GM19025 (cell line): ENCODE data around the gene NPFFR1.

Experiments used
- ATAC-seq: cut with Tn5 transposase; IDR thresholded peaks from one replicate; pipeline ENCODE4 v1.9.1; 2021; ENCODE audit warnings: mild to moderate bottlenecking, low read depth, moderate library complexity; ENCODE audit not compliant: unreplicated experiment

The NPFFR1 gene

GRCh38 chr10:70315815-70316214, 32.0 kb upstream of the NPFFR1 start:
- ATAC-seq, result no peak

DNA sequence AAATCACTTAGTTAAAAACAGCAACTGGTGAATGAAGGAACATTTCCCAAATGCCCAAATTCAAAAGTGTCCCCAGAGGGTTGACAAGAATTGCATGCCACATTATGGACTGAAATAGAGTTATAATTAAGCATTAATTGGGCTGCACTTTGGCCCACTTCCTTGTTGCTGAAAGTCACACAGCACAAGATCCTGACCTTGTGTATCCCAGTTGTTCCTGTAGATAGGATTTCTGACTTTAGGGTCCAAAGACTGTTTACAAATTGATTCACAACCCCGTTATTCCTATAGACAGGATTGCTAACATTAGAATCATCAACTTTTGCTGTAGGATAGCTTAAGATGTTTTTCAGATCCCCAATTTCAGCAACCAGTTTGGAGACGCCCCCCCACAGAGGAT, 31.5 kb upstream of the NPFFR1 start:
- ATAC-seq, result no peak

- ATAC-seq, result no peak
Measured at GRCh38 chr10:70312972-70313371, 29.2 kb upstream of the NPFFR1 start.

DNA sequence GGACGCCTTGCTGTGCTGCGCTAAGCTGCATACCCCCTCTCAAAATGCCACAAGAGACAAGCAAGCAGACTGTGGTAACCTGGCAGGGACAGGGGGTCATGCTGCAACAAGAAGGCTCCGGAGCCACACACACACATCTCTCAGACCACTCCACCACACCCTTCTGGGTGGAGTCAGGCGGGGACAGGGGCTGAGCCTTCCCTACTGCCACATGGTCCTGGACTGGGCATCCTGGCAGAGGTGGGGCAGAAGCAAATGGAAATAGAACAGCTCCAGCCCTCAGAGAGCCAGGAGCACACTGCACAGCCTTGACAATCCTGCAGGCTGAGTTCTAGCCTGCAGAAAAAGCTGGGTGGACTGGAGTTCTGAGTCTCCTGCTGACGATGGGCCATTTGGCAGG, 28.4 kb upstream of the NPFFR1 start:
- no peak for ATAC-seq

DNA sequence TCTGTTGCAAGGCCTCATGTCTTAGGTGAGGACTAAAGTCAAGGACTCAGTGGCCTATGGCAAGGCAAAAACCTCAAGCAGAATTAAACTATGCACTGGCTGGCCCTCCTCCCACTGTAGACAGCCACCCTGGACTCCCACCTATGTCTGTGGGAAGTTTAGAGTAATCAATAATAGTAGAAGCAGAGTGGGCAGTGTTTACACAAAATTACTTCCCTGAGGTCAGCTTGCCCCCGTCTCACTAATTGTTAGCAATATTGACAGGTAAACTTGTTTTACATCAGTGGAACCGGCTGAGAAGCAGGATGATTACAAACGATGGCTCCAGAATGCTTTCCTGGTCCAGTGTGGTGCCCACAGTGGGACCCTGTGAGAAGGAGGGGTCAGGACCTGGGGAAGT, 27.9 kb upstream of the NPFFR1 start:
- no peak for ATAC-seq

DNA sequence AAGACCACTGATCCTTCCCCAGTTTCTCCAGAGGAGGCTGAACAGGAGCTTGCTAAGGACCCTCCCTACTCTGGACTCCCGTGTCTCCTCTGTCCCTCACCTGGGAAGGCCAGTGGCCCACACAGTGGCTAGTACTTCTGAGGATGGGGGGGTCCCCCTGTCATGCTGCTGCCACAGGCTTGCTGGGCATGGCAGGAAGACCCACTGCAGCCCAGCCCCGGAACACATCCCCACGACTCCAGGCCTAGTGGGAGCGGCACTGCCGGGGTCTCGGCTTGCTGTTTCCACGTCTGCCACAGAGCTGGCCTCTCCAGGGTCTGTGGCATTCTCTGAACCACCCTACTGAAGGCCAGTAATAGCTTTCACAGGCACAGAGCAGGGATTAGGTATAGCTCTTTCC, 25.9 kb upstream of the NPFFR1 start:
- ATAC-seq, result no peak

DNA sequence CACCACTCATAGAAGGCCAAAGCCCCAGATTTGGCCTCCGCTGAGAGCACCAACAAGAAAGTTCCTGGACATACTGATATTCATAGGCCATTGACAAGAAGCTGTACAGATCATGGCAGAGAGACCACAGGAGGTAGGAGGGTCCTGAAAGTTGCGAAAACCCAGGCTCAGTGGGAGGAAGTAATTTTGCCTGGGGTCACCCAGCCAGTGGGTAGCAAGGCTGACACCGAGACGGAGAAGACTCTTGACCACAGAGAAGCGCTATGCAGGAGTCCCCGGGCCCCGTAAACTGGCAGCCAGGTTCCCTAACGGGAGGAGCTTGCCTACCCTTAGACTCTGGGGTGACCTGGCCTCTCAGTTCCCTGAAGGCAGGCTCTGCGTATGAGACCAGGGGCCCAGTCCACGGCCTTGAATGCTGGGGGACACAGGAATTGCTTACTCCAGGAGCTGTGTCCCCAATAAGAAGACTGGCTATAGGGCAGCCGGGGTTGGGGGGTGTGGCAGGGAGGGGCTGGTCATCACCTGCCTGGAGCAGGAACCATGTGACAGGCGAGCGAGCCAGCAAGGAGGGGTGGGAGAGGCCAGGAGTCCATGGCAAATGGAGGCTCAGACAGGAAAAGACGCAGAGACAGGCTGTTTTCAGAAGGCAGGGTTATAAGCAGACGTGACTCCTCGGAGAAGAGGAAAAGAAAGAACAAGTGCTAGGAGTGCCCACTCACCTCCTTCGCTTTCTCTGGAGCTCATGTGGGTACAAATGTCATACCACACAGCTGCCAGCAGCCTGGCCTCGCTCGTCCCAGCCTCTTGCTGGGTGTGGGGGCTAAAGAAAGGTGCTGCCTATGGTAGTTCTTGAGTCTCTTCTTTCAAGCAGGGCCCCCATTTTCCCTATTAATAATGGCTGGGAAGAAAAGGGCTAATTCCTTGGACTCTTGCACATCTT, 24.6 kb upstream of the NPFFR1 start:
- no peak for ATAC-seq

- ATAC-seq, result no peak
Measured at GRCh38 chr10:70306886-70307520, 23.2 kb upstream of the NPFFR1 start.

DNA sequence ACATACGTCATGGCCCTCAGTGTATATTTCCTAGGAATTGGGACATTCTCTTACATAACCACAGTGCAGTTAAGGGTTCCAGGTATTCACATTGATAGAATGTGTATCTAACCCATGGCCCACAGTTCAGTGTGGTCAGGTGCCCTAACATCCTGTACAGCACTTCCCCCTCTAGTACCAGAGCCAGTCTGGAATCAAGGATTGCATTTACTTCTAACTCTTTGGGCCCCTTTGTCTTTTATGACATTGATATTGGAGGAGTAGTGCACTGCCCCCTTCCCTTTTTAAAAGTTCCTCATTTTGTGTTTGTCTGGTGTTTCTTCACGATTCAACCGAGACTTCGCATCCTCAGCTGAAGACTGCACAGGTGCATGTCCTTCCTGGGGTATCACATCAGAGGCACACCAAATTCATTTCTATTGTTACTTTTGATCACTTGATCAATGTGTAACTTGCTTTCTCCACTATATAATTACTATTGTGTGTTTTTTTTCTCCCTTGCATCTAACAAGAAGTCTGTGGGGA, 22.4 kb upstream of the NPFFR1 start:
- ATAC-seq, result no peak

GRCh38 chr10:70303730-70304129, 19.9 kb upstream of the NPFFR1 start:
- no peak for ATAC-seq

DNA sequence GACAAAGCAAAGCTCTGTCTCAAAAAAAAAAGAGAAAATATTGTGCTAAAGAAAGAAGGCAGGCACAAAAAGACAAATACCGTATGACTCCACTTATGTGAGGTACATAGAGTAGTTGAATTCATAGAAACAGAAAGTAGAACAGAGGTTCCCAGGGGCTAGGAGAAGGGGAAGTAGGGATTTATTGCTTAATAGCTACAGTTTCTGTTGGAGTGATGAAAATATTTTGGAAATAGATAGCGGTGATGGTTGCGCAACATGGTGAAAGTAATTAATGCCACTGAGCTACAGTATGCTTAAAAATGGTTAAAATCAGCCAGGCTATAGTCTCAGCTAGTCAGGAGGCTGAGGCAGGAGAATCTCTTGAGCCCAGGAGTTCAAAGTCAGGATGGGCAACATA, 18.5 kb upstream of the NPFFR1 start:
- no peak for ATAC-seq

- ATAC-seq, result no peak
Measured at GRCh38 chr10:70300908-70301597, 17.2 kb upstream of the NPFFR1 start.

GRCh38 chr10:70300461-70300860, 16.7 kb upstream of the NPFFR1 start:
- ATAC-seq, result no peak

GRCh38 chr10:70299876-70300275, 16.1 kb upstream of the NPFFR1 start:
- no peak for ATAC-seq

DNA sequence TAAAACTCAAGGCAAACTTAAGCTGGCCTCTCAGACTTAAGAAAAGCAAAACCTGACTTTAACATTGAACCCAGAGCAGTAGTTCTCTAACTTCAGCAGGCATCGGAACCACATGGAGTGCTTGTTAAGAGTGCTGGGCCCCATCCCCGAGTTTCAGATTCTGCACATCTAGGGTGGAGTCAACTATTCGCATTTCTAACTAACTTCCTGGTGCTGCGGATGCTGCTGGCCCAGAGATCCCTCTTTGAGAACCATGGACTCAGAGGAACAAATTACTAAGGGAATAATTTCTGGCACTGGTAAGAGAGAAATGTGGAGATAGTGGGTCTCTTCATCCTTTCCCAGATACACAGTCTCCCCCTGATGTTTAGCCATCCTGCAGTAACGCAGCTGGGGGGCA, 14.6 kb upstream of the NPFFR1 start:
- no peak for ATAC-seq

DNA sequence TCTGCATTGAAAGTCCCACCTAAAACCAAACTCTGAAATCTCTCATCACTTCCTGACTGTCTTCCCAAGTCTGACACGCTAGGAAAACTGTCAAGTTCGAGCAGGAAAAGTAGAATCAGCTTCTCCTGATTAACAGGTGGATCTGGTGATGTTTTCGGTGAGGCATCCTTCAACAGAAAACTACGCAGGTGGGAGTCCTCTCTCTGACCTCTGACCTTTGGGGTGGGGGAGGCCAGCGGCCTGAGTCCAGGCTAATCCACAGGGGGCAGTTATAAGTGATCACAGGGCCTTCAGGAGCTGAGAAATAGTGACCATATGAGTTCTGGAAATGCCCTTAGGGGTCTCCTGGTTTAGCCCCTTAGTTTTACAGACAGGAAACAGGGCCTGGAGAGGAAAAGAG, 13.4 kb upstream of the NPFFR1 start:
- ATAC-seq, result no peak

- ATAC-seq, result no peak
Measured at GRCh38 chr10:70296406-70296899, 12.6 kb upstream of the NPFFR1 start.

DNA sequence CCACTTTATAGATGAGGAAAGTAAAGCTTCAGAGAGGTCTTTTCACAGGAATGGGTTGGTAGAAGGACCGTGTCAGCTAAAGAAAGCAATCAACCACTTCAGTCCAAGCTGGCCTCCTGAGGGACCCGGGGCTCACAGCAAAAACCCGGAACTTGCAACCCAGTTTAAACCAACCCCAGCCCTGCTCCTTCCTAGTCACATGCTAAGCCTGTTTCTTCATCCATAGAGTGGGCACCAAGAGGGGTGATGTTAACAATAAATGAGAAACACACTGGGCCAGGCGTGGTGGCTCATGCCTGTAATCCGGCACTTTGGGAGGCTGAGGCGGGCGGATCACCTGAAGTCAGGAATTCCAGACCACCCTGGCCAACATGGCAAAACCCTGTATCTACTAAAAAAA, 12.1 kb upstream of the NPFFR1 start:
- ATAC-seq, result no peak

DNA sequence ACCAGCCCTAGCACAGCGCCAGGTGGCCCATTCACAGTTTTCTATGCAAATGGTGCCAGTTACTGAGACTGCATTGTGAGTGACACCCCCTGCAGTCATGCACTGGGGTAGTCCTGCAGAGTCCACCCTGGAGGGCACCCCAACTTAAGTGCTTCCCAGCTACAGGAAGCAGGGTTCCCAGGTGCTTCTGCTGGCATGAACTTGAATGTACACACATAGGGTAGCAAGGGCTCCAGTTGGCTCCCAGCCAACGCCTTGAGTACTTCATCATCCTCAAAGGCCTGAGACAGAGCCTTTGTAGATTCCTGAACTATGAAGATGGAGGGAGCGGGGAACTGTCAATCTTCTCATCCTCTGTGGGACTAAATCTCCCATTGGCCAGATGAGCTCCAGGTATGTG, 11.5 kb upstream of the NPFFR1 start:
- ATAC-seq, result no peak

- peak; percentile 86 for ATAC-seq
Measured at GRCh38 chr10:70293169-70293843, 9.5 kb upstream of the NPFFR1 start.
